Activated naive CD8-positive, alpha-beta T cell treated with anti-CD3 and anti-CD28 coated beads, Interleukin-2, amount 10 ng/mL, durations not matched to agents 7 days and 5 days (primary cell): ENCODE results near the gene DHTKD1. TPM values are rescaled to one million over a fixed set of nuclear protein-coding genes. Genes with fewer than 3 reads are reported as not detected.
A peak's percentile ranks its signal among the peaks of the same experiment; 100 is the strongest.
"Not testable (repeated sequence)": the region's sequence is repeated elsewhere in the genome, so short reads cannot be mapped to it uniquely, and the experiment has no call there.

Experiments
- ATAC-seq: fragments of 150-1000 bp; cut with Tn5 transposase; one replicate; pipeline ENCODE4 v1.10.0; 2021; ENCODE audit warnings: low read depth, moderate library complexity
- POLR2A ChIA-PET: fragments of 350-600 bp; sonication (Branson Sonifier 250); formaldehyde crosslinking; loops from one replicate; lab custom pipeline; 2021; ENCODE audit warnings: antibody characterized with exemption; lab: Charles Lee
- DNase-seq: peaks from one replicate; pipeline ENCODE4 v3.0.0; 2021
- H3K27ac Mint-ChIP-seq: one replicate; pipeline ENCODE4 v1.8.0; 2022; ENCODE audit warnings: mild to moderate bottlenecking, mixed read lengths
- H3K27me3 Mint-ChIP-seq: one replicate; pipeline ENCODE4 v1.8.0; 2022; ENCODE audit warnings: mild to moderate bottlenecking, moderate library complexity, mixed read lengths
- H3K36me3 Mint-ChIP-seq: one replicate; pipeline ENCODE4 v1.8.0; 2021; ENCODE audit warnings: mild to moderate bottlenecking, mixed read lengths
- H3K4me1 Mint-ChIP-seq: one replicate; pipeline ENCODE4 v1.8.0; 2021; ENCODE audit warnings: mixed read lengths
- H3K4me3 Mint-ChIP-seq: one replicate; pipeline ENCODE4 v1.8.0; 2022; ENCODE audit warnings: mild to moderate bottlenecking, moderate library complexity, mixed read lengths
- H3K9me3 Mint-ChIP-seq: one replicate; pipeline ENCODE4 v1.8.0; 2021; ENCODE audit warnings: mixed read lengths
- total RNA-seq, 2 experiments: library from RNA; stranded (reverse); gene quantifications; one replicate each; pipeline ENCODE4 v1.2.3, GENCODE V29; 2021

The DHTKD1 gene
- total RNA-seq, 2 experiments from 2014 or later, result 18.3 to 19.2 TPM

GRCh38 chr10:12077580-12078180, 8.9 kb downstream of the DHTKD1 start:
- Mint-ChIP-seq H3K36me3 (peaks cover 3% of the 10 kb centered on the region), H3K27ac (peak overlapping the region; percentile 1), H3K27me3 (no peaks in the 10 kb centered on the region), H3K4me3 (no peak overlapping the region), H3K4me1 (peaks cover 4% of the 10 kb centered on the region), H3K9me3 (no peaks in the 10 kb centered on the region)
- ATAC-seq, result no peak
- POLR2A ChIA-PET, result no interaction called here
- no peak for DNase-seq

GRCh38 chr10:12081470-12081869, 12.7 kb downstream of the DHTKD1 start:
- Mint-ChIP-seq H3K27me3 (no peaks in the 10 kb centered on the region), H3K27ac (no peak overlapping the region), H3K36me3 (peaks cover 8% of the 10 kb centered on the region), H3K9me3 (no peaks in the 10 kb centered on the region), H3K4me3 (no peak overlapping the region), H3K4me1 (peaks cover 2% of the 10 kb centered on the region)
- no peak for ATAC-seq
- DNase-seq, result no peak
- POLR2A ChIA-PET, result no interaction called here

GRCh38 chr10:12081879-12082557, 13.3 kb downstream of the DHTKD1 start:
- ATAC-seq (no peak), DNase-seq (no peak)
- H3K4me3 Mint-ChIP-seq, result no peak overlapping the region
- H3K27ac Mint-ChIP-seq, result no peak overlapping the region
- no peaks in the 10 kb centered on the region for H3K27me3 Mint-ChIP-seq
- H3K9me3 Mint-ChIP-seq, result no peaks in the 10 kb centered on the region
- H3K4me1 Mint-ChIP-seq, result peaks cover 2% of the 10 kb centered on the region
- POLR2A ChIA-PET, result no interaction called here
- peaks cover 11% of the 10 kb centered on the region for H3K36me3 Mint-ChIP-seq

- Mint-ChIP-seq H3K4me3 (no peak overlapping the region), H3K27me3 (no peaks in the 10 kb centered on the region), H3K27ac (no peak overlapping the region), H3K36me3 (peaks cover 38% of the 10 kb centered on the region), H3K9me3 (peaks cover 1% of the 10 kb centered on the region), H3K4me1 (peaks cover 2% of the 10 kb centered on the region)
- POLR2A ChIA-PET, result no interaction called here
- DNase-seq, result no peak
- no peak for ATAC-seq
Measured at GRCh38 chr10:12088919-12089318, 20.2 kb downstream of the DHTKD1 start.

GRCh38 chr10:12091421-12091820, 22.7 kb downstream of the DHTKD1 start:
- Mint-ChIP-seq H3K9me3 (peaks cover 1% of the 10 kb centered on the region), H3K27me3 (no peaks in the 10 kb centered on the region), H3K4me1 (peaks cover 2% of the 10 kb centered on the region), H3K4me3 (no peak overlapping the region), H3K36me3 (peaks cover 40% of the 10 kb centered on the region), H3K27ac (no peak overlapping the region)
- ATAC-seq (no peak), DNase-seq (no peak)
- POLR2A ChIA-PET, result no interaction called here

GRCh38 chr10:12097361-12097760, 28.6 kb downstream of the DHTKD1 start:
- H3K4me3 Mint-ChIP-seq, H3K27me3 Mint-ChIP-seq, POLR2A ChIA-PET, H3K9me3 Mint-ChIP-seq, H3K4me1 Mint-ChIP-seq, H3K27ac Mint-ChIP-seq, DNase-seq, ATAC-seq: not testable (repeated sequence)
- H3K36me3 Mint-ChIP-seq, result peaks cover 35% of the 10 kb centered on the region

- Mint-ChIP-seq H3K4me3 (no peak overlapping the region), H3K36me3 (peaks cover 32% of the 10 kb centered on the region), H3K27ac (no peak overlapping the region), H3K27me3 (no peaks in the 10 kb centered on the region), H3K9me3 (no peaks in the 10 kb centered on the region), H3K4me1 (no peaks in the 10 kb centered on the region)
- DNase-seq (no peak), ATAC-seq (no peak)
- POLR2A ChIA-PET, result no interaction called here
Measured at GRCh38 chr10:12097791-12098190, 29.0 kb downstream of the DHTKD1 start.

GRCh38 chr10:12098966-12099365, 30.2 kb downstream of the DHTKD1 start:
- POLR2A ChIA-PET, result interaction anchor here (0.6 kb wide), 1 partner anchor 516 kb away, joined by 3 read pairs; no protein-coding TSS in a partner anchor
- Mint-ChIP-seq H3K27me3 (no peaks in the 10 kb centered on the region), H3K9me3 (no peaks in the 10 kb centered on the region), H3K4me3 (no peak overlapping the region), H3K4me1 (no peaks in the 10 kb centered on the region), H3K36me3 (peaks cover 38% of the 10 kb centered on the region), H3K27ac (no peak overlapping the region)
- DNase-seq (no peak), ATAC-seq (no peak)

GRCh38 chr10:12103802-12104201, 35.0 kb downstream of the DHTKD1 start:
- ATAC-seq, result no peak
- POLR2A ChIA-PET, result no interaction called here
- Mint-ChIP-seq H3K36me3 (peaks cover 36% of the 10 kb centered on the region), H3K4me3 (no peak overlapping the region), H3K4me1 (no peaks in the 10 kb centered on the region), H3K27me3 (no peaks in the 10 kb centered on the region), H3K27ac (no peak overlapping the region), H3K9me3 (no peaks in the 10 kb centered on the region)
- DNase-seq, result no peak

- H3K9me3 Mint-ChIP-seq, result no peaks in the 10 kb centered on the region
- no peak for ATAC-seq
- peaks cover 23% of the 10 kb centered on the region for H3K36me3 Mint-ChIP-seq
- H3K27ac Mint-ChIP-seq, result no peak overlapping the region
- POLR2A ChIA-PET, result no interaction called here
- no peak overlapping the region for H3K4me3 Mint-ChIP-seq
- DNase-seq, result no peak
- H3K4me1 Mint-ChIP-seq, result peaks cover 8% of the 10 kb centered on the region
- H3K27me3 Mint-ChIP-seq, result no peaks in the 10 kb centered on the region
Measured at GRCh38 chr10:12107781-12108180, 39.0 kb downstream of the DHTKD1 start.

- Mint-ChIP-seq H3K27ac (no peak overlapping the region), H3K9me3 (no peaks in the 10 kb centered on the region), H3K27me3 (no peaks in the 10 kb centered on the region), H3K4me1 (peaks cover 13% of the 10 kb centered on the region), H3K36me3 (peaks cover 18% of the 10 kb centered on the region), H3K4me3 (no peak overlapping the region)
- POLR2A ChIA-PET, result no interaction called here
- DNase-seq (no peak), ATAC-seq (no peak)
Measured at GRCh38 chr10:12109286-12109685, 40.5 kb downstream of the DHTKD1 start.

GRCh38 chr10:12111528-12111927, 42.8 kb downstream of the DHTKD1 start:
- Mint-ChIP-seq H3K4me3 (no peak overlapping the region), H3K9me3 (no peaks in the 10 kb centered on the region), H3K27ac (peak overlapping the region; percentile 55), H3K27me3 (no peaks in the 10 kb centered on the region), H3K36me3 (peaks cover 12% of the 10 kb centered on the region), H3K4me1 (peaks cover 15% of the 10 kb centered on the region)
- DNase-seq, result no peak
- POLR2A ChIA-PET, result no interaction called here
- no peak for ATAC-seq

- H3K27ac Mint-ChIP-seq, result peak overlapping the region; percentile 53
- no peak overlapping the region for H3K4me3 Mint-ChIP-seq
- POLR2A ChIA-PET, result no interaction called here
- no peak for ATAC-seq
- H3K4me1 Mint-ChIP-seq, result peaks cover 15% of the 10 kb centered on the region
- H3K27me3 Mint-ChIP-seq, result no peaks in the 10 kb centered on the region
- peaks cover 14% of the 10 kb centered on the region for H3K36me3 Mint-ChIP-seq
- no peak for DNase-seq
- H3K9me3 Mint-ChIP-seq, result no peaks in the 10 kb centered on the region
Measured at GRCh38 chr10:12113627-12114026, 44.9 kb downstream of the DHTKD1 start.

- Mint-ChIP-seq H3K27ac (no peak overlapping the region), H3K4me3 (no peak overlapping the region), H3K27me3 (no peaks in the 10 kb centered on the region), H3K9me3 (no peaks in the 10 kb centered on the region), H3K4me1 (peaks cover 16% of the 10 kb centered on the region), H3K36me3 (peaks cover 43% of the 10 kb centered on the region)
- ATAC-seq (no peak), DNase-seq (no peak)
- POLR2A ChIA-PET, result no interaction called here
Measured at GRCh38 chr10:12121673-12122072, 52.9 kb downstream of the DHTKD1 start.
